ENCODE results near the gene CTDSPL. TPM values are rescaled to one million over a fixed set of nuclear protein-coding genes. Genes with fewer than 3 reads are reported as not detected.
"Not testable (repeated sequence)": the region's sequence is repeated elsewhere in the genome, so short reads cannot be mapped to it uniquely, and the experiment has no call there.

Gene CTDSPL
- total RNA-seq, 1 donor: 34.7 TPM

- Histone ChIP-seq H2AFZ (ENCODE audit: low read length) (no peak overlapping the region), H3K4me2 (ENCODE audit: insufficient read depth, low read length) (no peak overlapping the region), H3K79me2 (ENCODE audit: insufficient read depth, low read length) (no peaks in the 10 kb centered on the region), H4K20me1 (ENCODE audit: insufficient read depth, low read length) (no peaks in the 10 kb centered on the region), H3K9me3 (ENCODE audit: low read depth, low read length) (no peaks in the 10 kb centered on the region), H3K4me1 (ENCODE audit: insufficient read depth, low read length) (no peaks in the 10 kb centered on the region), H3K27me3 (ENCODE audit: insufficient read depth, low read length) (no peaks in the 10 kb centered on the region), H3K4me3 (ENCODE audit: insufficient read depth, low read length) (no peak overlapping the region), H3K27ac (ENCODE audit: low read depth, low read length) (no peak overlapping the region), H3K36me3 (ENCODE audit: insufficient read depth, low read length) (no peaks in the 10 kb centered on the region)
- no peak for TF ChIP-seq CTCF (IDR thresholded peaks at IDR 0.05; ENCODE audit: extremely low read depth, low read depth, low read length)
- DNase-seq (ENCODE audit: insufficient read length, low spot score, missing footprints): peak; percentile 74
Measured at GRCh38 chr3:37987751-37988179, 126.1 kb downstream of the CTDSPL start.

- not testable (repeated sequence) for H3K4me2 ChIP-seq (ENCODE audit: insufficient read depth, low read length); H3K4me1 ChIP-seq (ENCODE audit: insufficient read depth, low read length); DNase-seq (ENCODE audit: insufficient read length, low spot score, missing footprints); H3K27ac ChIP-seq (ENCODE audit: low read depth, low read length); H3K27me3 ChIP-seq (ENCODE audit: insufficient read depth, low read length); H3K4me3 ChIP-seq (ENCODE audit: insufficient read depth, low read length); H2AFZ ChIP-seq (ENCODE audit: low read length); H3K36me3 ChIP-seq (ENCODE audit: insufficient read depth, low read length); H3K79me2 ChIP-seq (ENCODE audit: insufficient read depth, low read length); H3K9me3 ChIP-seq (ENCODE audit: low read depth, low read length); H4K20me1 ChIP-seq (ENCODE audit: insufficient read depth, low read length)
Measured at GRCh38 chr3:37988376-37988775, 126.7 kb downstream of the CTDSPL start.

- Histone ChIP-seq H3K4me3 (ENCODE audit: insufficient read depth, low read length) (no peak overlapping the region), H3K27ac (ENCODE audit: low read depth, low read length) (no peak overlapping the region), H3K36me3 (ENCODE audit: insufficient read depth, low read length) (no peaks in the 10 kb centered on the region), H2AFZ (ENCODE audit: low read length) (no peak overlapping the region), H4K20me1 (ENCODE audit: insufficient read depth, low read length) (no peaks in the 10 kb centered on the region), H3K4me2 (ENCODE audit: insufficient read depth, low read length) (no peak overlapping the region), H3K4me1 (ENCODE audit: insufficient read depth, low read length) (peaks cover 4% of the 10 kb centered on the region), H3K79me2 (ENCODE audit: insufficient read depth, low read length) (no peaks in the 10 kb centered on the region), H3K27me3 (ENCODE audit: insufficient read depth, low read length) (no peaks in the 10 kb centered on the region), H3K9me3 (ENCODE audit: low read depth, low read length) (no peaks in the 10 kb centered on the region)
- TF ChIP-seq CTCF (IDR thresholded peaks at IDR 0.05; ENCODE audit: extremely low read depth, low read depth, low read length): no peak
- DNase-seq (ENCODE audit: insufficient read length, low spot score, missing footprints): peak; percentile 38
Measured at GRCh38 chr3:37988931-37989525, 127.3 kb downstream of the CTDSPL start.

GRCh38 chr3:37989821-37990480 is 128.3 kb downstream of the CTDSPL start:
- H3K4me1 ChIP-seq (ENCODE audit: insufficient read depth, low read length): peaks cover 12% of the 10 kb centered on the region
- no peak overlapping the region for H3K4me2 ChIP-seq (ENCODE audit: insufficient read depth, low read length)
- H3K4me3 ChIP-seq (ENCODE audit: insufficient read depth, low read length): no peak overlapping the region
- no peaks in the 10 kb centered on the region for H3K36me3 ChIP-seq (ENCODE audit: insufficient read depth, low read length)
- H3K27ac ChIP-seq (ENCODE audit: low read depth, low read length): no peak overlapping the region
- peak; percentile 79 for DNase-seq (ENCODE audit: insufficient read length, low spot score, missing footprints)
- H3K9me3 ChIP-seq (ENCODE audit: low read depth, low read length): no peaks in the 10 kb centered on the region
- TF ChIP-seq CTCF (IDR thresholded peaks at IDR 0.05; ENCODE audit: extremely low read depth, low read depth, low read length): no peak
- no peaks in the 10 kb centered on the region for H3K79me2 ChIP-seq (ENCODE audit: insufficient read depth, low read length)
- no peaks in the 10 kb centered on the region for H4K20me1 ChIP-seq (ENCODE audit: insufficient read depth, low read length)
- no peak overlapping the region for H2AFZ ChIP-seq (ENCODE audit: low read length)
- H3K27me3 ChIP-seq (ENCODE audit: insufficient read depth, low read length): no peaks in the 10 kb centered on the region

Data from osteoblast (primary cell).